ENCODE results near the gene KLK8.

KLK8 gene

GRCh38 chr19:50962245-50962644 is 39.2 kb downstream of the KLK8 start:
- no peak overlapping the region for H3K4me3 Mint-ChIP-seq
- DNase-seq (no peak), ATAC-seq (no peak)
- peaks cover 22% of the 10 kb centered on the region for H3K9me3 Mint-ChIP-seq
- H3K27ac Mint-ChIP-seq: no peak overlapping the region
- no peaks in the 10 kb centered on the region for H3K4me1 Mint-ChIP-seq
- peaks cover 2% of the 10 kb centered on the region for H3K36me3 Mint-ChIP-seq (ENCODE audit: low read depth)
- H3K27me3 Mint-ChIP-seq: peaks cover 37% of the 10 kb centered on the region

GRCh38 chr19:50959731-50960500 is 41.5 kb downstream of the KLK8 start:
- Mint-ChIP-seq H3K36me3 (ENCODE audit: low read depth) (peaks cover 2% of the 10 kb centered on the region), H3K4me1 (no peaks in the 10 kb centered on the region), H3K9me3 (peaks cover 22% of the 10 kb centered on the region), H3K4me3 (no peak overlapping the region), H3K27me3 (peaks cover 34% of the 10 kb centered on the region), H3K27ac (no peak overlapping the region)
- DNase-seq: no peak
- no peak for ATAC-seq

- Mint-ChIP-seq H3K36me3 (ENCODE audit: low read depth) (peaks cover 2% of the 10 kb centered on the region), H3K27me3 (peaks cover 33% of the 10 kb centered on the region), H3K4me1 (no peaks in the 10 kb centered on the region), H3K9me3 (peaks cover 12% of the 10 kb centered on the region), H3K27ac (no peak overlapping the region), H3K4me3 (no peak overlapping the region)
- ATAC-seq (no peak), DNase-seq (no peak)
These were observed 43.8 kb downstream of the KLK8 start for GRCh38 chr19:50957587-50957986.

DNA sequence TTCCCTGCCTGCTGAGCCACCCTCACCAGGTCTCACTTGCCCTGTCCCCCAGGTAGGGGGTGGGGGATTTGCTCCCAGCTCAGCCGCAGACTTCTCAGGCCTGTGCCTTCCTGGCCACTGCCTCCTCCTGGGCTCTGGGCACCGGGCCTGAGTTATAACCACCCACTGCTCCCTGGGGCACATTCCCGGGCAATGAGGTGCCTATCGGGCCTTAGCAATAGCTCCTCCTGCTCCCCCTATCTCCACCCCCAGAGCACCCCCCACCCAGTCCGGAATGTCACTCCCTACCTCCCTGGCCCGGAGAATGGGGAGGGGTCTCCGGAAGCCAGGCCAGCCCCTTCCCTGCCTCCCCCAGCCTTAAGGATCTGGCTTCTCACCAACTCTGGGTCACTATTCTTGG is 48.5 kb downstream of the KLK8 start, which contains the start of gene KLK5:
Gene KLK5, minus strand, starts transcription at position 129 of the 400 bp plus-strand sequence. CDS start 381 bp downstream, outside the sequence.
- Mint-ChIP-seq H3K4me3 (no peak within 1 kb of the TSS), H3K36me3 (ENCODE audit: low read depth) (no peaks in the 10 kb centered on the region), H3K4me1 (no peaks in the 10 kb centered on the region), H3K27me3 (peaks cover 29% of the 10 kb centered on the region), H3K27ac (no peak within 1 kb of the TSS), H3K9me3 (no peaks in the 10 kb centered on the region)
- DNase-seq (no peak), ATAC-seq (no peak)

GRCh38 chr19:50949861-50950260 is 51.5 kb downstream of the KLK8 start:
- Mint-ChIP-seq H3K4me3 (no peak overlapping the region), H3K4me1 (no peaks in the 10 kb centered on the region), H3K9me3 (no peaks in the 10 kb centered on the region), H3K36me3 (ENCODE audit: low read depth) (no peaks in the 10 kb centered on the region), H3K27ac (no peak overlapping the region), H3K27me3 (peaks cover 22% of the 10 kb centered on the region)
- DNase-seq (no peak), ATAC-seq (no peak)

DNA sequence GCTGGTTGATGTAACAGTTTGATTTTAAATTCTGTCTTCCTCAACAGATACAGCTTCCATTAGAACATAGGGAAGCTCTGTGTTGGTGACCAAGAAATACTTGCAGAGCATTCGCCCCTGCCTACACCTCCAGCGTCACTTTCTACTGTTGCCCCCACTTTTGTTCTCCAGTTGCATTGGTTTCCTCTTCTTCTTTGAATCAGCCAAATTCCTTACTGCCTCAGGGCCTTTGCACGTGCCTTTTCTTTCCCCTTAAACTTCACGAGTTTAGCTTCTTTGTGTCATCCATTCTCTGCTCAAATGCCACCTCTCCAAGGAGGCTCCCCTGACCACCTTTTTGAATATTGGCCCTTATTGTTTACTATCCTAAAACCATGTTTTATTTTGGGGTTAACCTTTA is 54.3 kb downstream of the KLK8 start:
- ATAC-seq: no peak
- Mint-ChIP-seq H3K36me3 (ENCODE audit: low read depth) (no peaks in the 10 kb centered on the region), H3K27me3 (peaks cover 25% of the 10 kb centered on the region), H3K9me3 (peaks cover 3% of the 10 kb centered on the region), H3K4me1 (no peaks in the 10 kb centered on the region), H3K4me3 (no peak overlapping the region), H3K27ac (no peak overlapping the region)
- no peak for DNase-seq
